RWPE1 (cell line): Measurements from ENCODE around the gene MADCAM1.
"Not testable (repeated sequence)": the region's sequence is repeated elsewhere in the genome, so short reads cannot be mapped to it uniquely, and the experiment has no call there.

ENCODE experiments used
- CTCF ChIA-PET: fragments of 350-600 bp; sonication (Branson Sonifier 250); formaldehyde crosslinking; extraction: SDS; loops from one replicate; lab custom pipeline; 2021; lab: Yijun Ruan, JAX
- POLR2A ChIA-PET: fragments of 400-600 bp; formaldehyde crosslinking; extraction: SDS; loops from one replicate; lab custom pipeline; 2020; ENCODE audit warnings: antibody characterized with exemption; ENCODE audit not compliant: low non-redundant PET; lab: Yijun Ruan, JAX
- DNase-seq: peaks from one replicate; pipeline ENCODE4 v3.0.0; 2012; ENCODE audit warnings: low spot score
- H3K27ac ChIP-seq: fragments of 450-650 bp; 2 replicates; pipeline ENCODE4 v1.5.1; 2017
- TF ChIP-seq, protein P1 (sequence below): fragments of 450-650 bp; conservative IDR thresholded peaks from 2 replicates; pipeline ENCODE4 v1.5.1; 2017; ENCODE audit warnings: low read depth, mild to moderate bottlenecking

The MADCAM1 gene

DNA sequence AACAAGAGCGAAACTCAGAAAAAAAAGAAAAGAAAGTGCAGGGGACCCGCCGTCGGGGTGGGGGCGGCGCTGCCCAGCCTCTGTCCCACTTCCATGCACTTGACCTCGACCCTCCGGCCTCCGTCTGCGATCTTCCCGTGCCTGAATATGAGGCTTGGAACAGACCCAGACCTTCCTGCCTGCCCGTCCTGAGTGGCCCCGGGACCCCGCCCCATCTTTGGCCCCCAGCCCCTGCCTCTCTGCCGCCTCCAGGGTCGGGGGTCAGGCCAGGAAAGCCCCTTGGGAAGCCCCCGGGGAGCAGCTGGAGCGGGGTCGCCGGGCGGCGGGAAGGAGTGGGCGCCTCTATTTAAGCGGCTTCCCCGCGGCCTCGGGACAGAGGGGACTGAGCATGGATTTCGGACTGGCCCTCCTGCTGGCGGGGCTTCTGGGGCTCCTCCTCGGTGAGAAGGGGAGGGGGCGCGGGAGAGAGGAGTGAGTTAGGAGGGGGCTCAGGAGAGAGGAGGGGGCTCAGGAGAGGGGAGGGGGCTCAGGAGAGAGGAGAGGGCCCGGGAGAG is at the start of gene MADCAM1:
Gene MADCAM1, plus strand, starts transcription at position 375 of the 554 bp plus-strand sequence. Its CDS starts 14 bp downstream, at position 389.
- POLR2A ChIA-PET: no interaction called here
- CTCF ChIA-PET: interaction anchor here (0.5 to 1.3 kb wide), 6 partner anchors 10 to 241 kb away, joined by 3 to 9 read pairs (median 4); no protein-coding TSS in a partner anchor
- no peak within 1 kb of the TSS for H3K27ac ChIP-seq
- TF ChIP-seq, protein P1, sequence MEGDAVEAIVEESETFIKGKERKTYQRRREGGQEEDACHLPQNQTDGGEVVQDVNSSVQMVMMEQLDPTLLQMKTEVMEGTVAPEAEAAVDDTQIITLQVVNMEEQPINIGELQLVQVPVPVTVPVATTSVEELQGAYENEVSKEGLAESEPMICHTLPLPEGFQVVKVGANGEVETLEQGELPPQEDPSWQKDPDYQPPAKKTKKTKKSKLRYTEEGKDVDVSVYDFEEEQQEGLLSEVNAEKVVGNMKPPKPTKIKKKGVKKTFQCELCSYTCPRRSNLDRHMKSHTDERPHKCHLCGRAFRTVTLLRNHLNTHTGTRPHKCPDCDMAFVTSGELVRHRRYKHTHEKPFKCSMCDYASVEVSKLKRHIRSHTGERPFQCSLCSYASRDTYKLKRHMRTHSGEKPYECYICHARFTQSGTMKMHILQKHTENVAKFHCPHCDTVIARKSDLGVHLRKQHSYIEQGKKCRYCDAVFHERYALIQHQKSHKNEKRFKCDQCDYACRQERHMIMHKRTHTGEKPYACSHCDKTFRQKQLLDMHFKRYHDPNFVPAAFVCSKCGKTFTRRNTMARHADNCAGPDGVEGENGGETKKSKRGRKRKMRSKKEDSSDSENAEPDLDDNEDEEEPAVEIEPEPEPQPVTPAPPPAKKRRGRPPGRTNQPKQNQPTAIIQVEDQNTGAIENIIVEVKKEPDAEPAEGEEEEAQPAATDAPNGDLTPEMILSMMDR: no peak
- no peak for DNase-seq

DNA sequence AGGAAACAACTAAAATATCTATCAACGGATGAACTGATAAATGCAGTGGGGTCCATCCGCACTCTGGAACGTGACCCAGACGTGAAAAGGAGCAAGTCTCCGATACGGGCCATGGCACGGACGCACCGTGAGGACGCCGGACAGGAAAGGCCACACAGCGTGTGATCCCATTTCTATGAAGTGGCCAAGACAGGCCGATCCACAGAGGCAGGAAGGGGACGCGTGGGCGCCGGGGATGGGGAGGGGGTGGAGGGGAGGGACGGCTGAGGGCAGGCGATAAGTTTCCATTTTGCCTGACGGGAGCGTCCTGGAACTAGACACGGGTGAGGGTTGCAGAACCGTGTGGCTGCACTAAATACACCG is 49.2 kb upstream of the MADCAM1 start:
- TF ChIP-seq, protein P1: no peak
- POLR2A ChIA-PET: no interaction called here

DNA sequence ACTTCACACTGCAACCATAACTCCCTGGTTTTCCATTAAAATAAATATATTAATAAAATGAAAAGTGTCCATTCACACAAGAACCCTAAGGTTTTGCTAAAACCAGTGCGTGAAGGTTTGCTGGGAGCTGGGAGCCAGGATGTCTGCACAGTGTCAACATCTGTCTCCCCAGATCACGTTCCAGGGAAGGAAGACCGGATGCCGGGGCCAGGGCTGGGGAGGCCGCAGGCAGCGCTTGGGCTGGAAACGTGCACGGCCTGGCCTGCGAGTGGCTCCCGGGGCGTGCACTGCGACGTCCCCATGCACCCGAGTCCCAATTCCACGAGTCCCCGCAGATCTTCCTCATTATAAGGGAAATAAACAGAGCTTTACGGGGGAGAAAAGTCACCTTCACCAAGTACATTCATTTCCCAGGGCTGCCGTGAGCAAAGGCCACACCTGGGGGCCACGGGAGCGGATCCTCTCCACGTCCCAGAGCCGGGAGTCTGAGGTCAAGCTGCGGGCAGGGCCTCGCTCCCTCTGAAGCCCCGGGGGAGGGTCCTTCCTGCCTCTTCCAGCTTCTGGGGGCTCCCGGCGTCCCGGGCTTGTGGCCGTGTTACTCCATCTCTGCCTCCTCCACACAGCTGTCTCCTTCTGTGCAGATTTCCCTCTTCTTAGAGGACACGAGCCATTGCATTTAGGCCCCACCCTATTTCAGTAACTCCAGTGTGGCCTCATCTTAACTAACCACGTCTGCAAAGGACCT is 48.3 kb upstream of the MADCAM1 start:
- CTCF ChIA-PET: no interaction called here
- no peak overlapping the region for H3K27ac ChIP-seq
- TF ChIP-seq, protein P1: no peak
- POLR2A ChIA-PET: no interaction called here
- no peak for DNase-seq

More for the DNA sequence above, 49.2 kb upstream of the MADCAM1 start:
- no peak overlapping the region for H3K27ac ChIP-seq
- DNase-seq: no peak
- CTCF ChIA-PET: no interaction called here

DNA sequence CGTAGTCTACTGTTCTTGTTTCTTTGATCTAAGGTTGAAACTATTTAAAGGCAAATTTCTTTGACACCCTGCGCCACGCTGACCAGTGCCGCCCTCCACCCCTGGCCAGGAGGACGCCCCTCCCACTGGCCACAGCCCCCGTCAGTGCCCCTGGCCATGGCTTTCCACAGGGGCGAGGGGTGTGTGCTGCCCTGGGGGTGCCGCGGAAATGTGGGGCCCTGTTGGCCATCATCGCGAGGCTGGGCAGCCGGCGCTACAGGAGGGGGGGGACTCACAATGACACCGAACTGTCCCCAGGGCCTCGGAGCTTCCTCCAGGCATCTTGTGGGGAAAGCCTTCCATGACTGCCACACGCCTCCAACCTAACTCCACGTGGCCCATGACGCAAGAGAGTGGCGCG is 46.4 kb upstream of the MADCAM1 start:
- H3K27ac ChIP-seq: no peak overlapping the region
- POLR2A ChIA-PET: no interaction called here
- no peak for DNase-seq
- CTCF ChIA-PET: no interaction called here
- TF ChIP-seq, protein P1: no peak

DNA sequence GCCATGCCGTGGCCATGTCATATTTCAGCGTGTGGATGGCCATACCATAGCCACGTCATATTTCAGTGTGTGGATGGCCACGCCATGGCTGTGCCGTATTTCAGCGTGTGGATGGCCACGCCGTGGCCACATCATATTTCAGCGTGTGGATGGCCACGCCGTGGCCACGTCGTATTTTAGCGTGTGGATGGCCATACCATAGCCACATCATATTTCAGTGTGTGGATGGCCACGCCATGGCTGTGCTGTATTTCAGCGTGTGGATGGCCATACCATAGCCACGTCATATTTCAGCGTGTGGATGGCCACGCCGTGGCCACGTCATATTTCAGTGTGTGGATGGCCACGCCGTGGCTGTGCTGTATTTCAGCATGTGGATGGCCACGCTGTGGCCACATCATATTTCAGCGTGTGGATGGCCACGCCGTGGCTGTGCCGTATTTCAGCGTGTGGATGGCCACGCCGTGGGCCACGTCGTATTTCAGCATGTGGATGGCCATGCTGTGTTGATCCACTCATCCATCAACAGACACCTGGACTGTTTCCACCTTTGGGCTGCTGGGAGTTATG is 45.3 kb upstream of the MADCAM1 start:
- POLR2A ChIA-PET, DNase-seq, H3K27ac ChIP-seq, CTCF ChIA-PET: not testable (repeated sequence)

DNA sequence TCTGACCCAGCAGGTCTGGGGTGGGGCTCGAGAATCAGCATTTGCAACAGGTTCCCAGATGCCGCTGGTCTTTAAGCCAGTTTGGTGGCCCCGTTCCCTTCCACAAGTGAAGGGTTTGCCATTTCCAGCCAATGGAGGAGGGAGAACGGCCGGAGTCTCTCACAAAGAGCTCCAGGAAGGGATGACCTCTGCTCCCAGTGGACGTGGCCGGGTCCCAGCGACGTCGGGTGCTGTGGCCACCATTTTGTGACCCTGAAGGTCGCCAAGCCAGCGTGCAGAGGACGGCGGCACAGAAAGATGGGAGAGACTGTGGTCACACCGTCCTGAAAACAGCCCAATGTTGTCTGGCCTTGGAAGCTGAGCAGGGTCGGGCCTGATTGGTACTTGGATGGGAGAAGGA is 43.5 kb upstream of the MADCAM1 start:
- DNase-seq: no peak
- POLR2A ChIA-PET: no interaction called here
- TF ChIP-seq, protein P1: no peak
- CTCF ChIA-PET: no interaction called here
- H3K27ac ChIP-seq: no peak overlapping the region

DNA sequence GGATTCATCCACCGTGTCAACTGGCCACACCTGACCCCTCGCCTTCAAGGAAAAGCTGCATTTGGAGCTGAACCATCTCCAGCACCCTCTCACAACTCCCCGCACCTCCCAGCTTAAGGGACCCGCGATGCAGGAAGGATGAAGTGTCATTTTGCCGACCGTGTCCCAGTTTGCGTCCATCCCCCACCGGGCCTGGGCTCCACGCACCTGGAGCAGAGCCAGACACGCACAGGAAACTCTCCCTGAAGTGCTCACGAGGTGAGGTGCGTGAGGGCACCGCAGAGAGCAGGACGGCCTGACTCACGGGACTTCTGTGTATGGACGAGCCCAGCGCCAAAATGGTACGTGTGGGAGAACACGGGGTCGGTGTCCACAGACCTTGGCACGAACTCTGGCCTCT is 42.7 kb upstream of the MADCAM1 start:
- TF ChIP-seq, protein P1: no peak
- POLR2A ChIA-PET: no interaction called here
- H3K27ac ChIP-seq: no peak overlapping the region
- DNase-seq: no peak
- CTCF ChIA-PET: no interaction called here
